H1 (cell line): ENCODE results near the gene PHLDB3. TPM values are rescaled to one million over a fixed set of nuclear protein-coding genes. Genes with fewer than 3 reads are reported as not detected.

Experiments used
- CTCF ChIA-PET: fragments of 300-600 bp; sonication (Branson Sonifier 250); formaldehyde crosslinking; loops from one replicate; lab custom pipeline; 2021; ENCODE audit not compliant: partially characterized antibody; lab: Charles Lee
- POLR2A ChIA-PET: fragments of 300-600 bp; sonication (Branson Sonifier 250); formaldehyde crosslinking; loops from one replicate; lab custom pipeline; 2021; ENCODE audit warnings: inconsistent platforms; ENCODE audit not compliant: partially characterized antibody; lab: Charles Lee
- DNase-seq, 2 experiments: peaks; one replicate each; pipeline versions ENCODE4 v3.0.0 to v3.0.0-alpha.2; 2010 to 2022; ENCODE audit warnings: low spot score in 2 of 2, low read depth in 1 of 2, mixed read lengths in 1 of 2
- FAIRE-seq: peaks from 2 replicates; lab custom pipeline; 2011; peaks lifted over from hg19 to GRCh38; lab: Jason Lieb, UNC
- H2AFZ ChIP-seq: 2 replicates; pipeline ENCODE4 v1.8.1; 2012; ENCODE audit warnings: low read length, inconsistent platforms
- H2AK5ac ChIP-seq: 2 replicates; pipeline ENCODE4 v1.6.1; 2013; ENCODE audit warnings: low read depth, low read length
- H2BK120ac ChIP-seq: replicated peaks from 2 replicates; pipeline ENCODE3; 2013; ENCODE audit warnings: low read depth, low read length, inconsistent platforms
- H2BK12ac ChIP-seq: 2 replicates; pipeline ENCODE4 v1.6.1; 2013; ENCODE audit warnings: low read depth, low read length
- H2BK15ac ChIP-seq: 2 replicates; pipeline ENCODE4 v1.6.1; 2013; ENCODE audit warnings: low read length
- H2BK20ac ChIP-seq: 2 replicates; pipeline ENCODE4 v1.6.1; 2013; ENCODE audit warnings: low read length
- H2BK5ac ChIP-seq: 2 replicates; pipeline ENCODE4 v1.6.1; 2013; ENCODE audit warnings: low read depth, low read length
- H3K14ac ChIP-seq: 2 replicates; pipeline ENCODE4 v1.6.1; 2013; ENCODE audit warnings: inconsistent platforms; ENCODE audit not compliant: insufficient read length
- H3K18ac ChIP-seq: 2 replicates; pipeline ENCODE4 v1.6.1; 2013; ENCODE audit warnings: low read length; ENCODE audit errors: extremely low read depth
- H3K23ac ChIP-seq: 2 replicates; pipeline ENCODE4 v1.6.1; 2013; ENCODE audit warnings: inconsistent platforms; ENCODE audit not compliant: insufficient read length
- H3K23me2 ChIP-seq: 2 replicates; pipeline ENCODE4 v1.6.1; 2013; ENCODE audit warnings: low read depth, low read length
- H3K27ac ChIP-seq: 2 replicates; pipeline ENCODE4 v1.6.1; 2011; ENCODE audit warnings: low read depth, low read length, inconsistent platforms
- H3K27me3 ChIP-seq, 4 experiments: replicated peaks in 1 of 4; 1 replicate in 1 of 4; 2 replicates in 3 of 4; pipeline versions ENCODE4 v1.6.1 to v1.8.1; 2011 to 2013; ENCODE audit warnings: low read length in 3 of 4, mild to moderate bottlenecking in 3 of 4, inconsistent platforms in 2 of 4, mixed read lengths in 2 of 4, moderate library complexity in 1 of 4; ENCODE audit not compliant: control insufficient read depth in 3 of 4, insufficient read depth in 3 of 4; ENCODE audit errors: extremely low read depth in 1 of 4
- H3K36me3 ChIP-seq, 4 experiments: 2 replicates each; pipeline versions ENCODE4 v1.6.1 to v1.8.1; 2011 to 2013; ENCODE audit warnings: mild to moderate bottlenecking in 4 of 4, low read length in 3 of 4, moderate library complexity in 2 of 4, control low read depth in 1 of 4, inconsistent platforms in 1 of 4; ENCODE audit not compliant: insufficient read depth in 4 of 4, control insufficient read depth in 2 of 4
- H3K4ac ChIP-seq: replicated peaks from 2 replicates; pipeline ENCODE3; 2013; ENCODE audit warnings: low read length, low read depth, mixed read lengths, inconsistent platforms; ENCODE audit not compliant: insufficient read length
- H3K4me1 ChIP-seq, 4 experiments: replicated peaks in 1 of 4; 1 replicate in 1 of 4; 2 replicates in 3 of 4; pipeline versions ENCODE4 v1.6.1 to v1.8.1; 2011 to 2013; ENCODE audit warnings: low read length in 3 of 4, inconsistent platforms in 2 of 4, mixed read lengths in 1 of 4; ENCODE audit not compliant: insufficient read depth in 4 of 4, control insufficient read depth in 3 of 4
- H3K4me2 ChIP-seq, 2 experiments: 2 replicates each; pipeline versions ENCODE4 v1.6.1 to v1.8.1; 2011 to 2013; ENCODE audit warnings: low read depth in 2 of 2, low read length in 2 of 2, control low read depth in 1 of 2, inconsistent platforms in 1 of 2, mild to moderate bottlenecking in 1 of 2; ENCODE audit not compliant: insufficient read depth in 1 of 2
- H3K4me3 ChIP-seq, 4 experiments: fragments of 200-600, 300-600 bp in 1 of 4; sonication (generic), shearing (Covaris generic), sonication (Bioruptor Twin) in 1 of 4; 2 replicates each; pipeline versions ENCODE4 v1.5.1 to v1.8.1; 2011 to 2016; ENCODE audit warnings: low read length in 4 of 4, low read depth in 3 of 4, control low read depth in 2 of 4, inconsistent platforms in 2 of 4, mild to moderate bottlenecking in 2 of 4, mixed read lengths in 1 of 4, moderate library complexity in 1 of 4; ENCODE audit not compliant: insufficient read depth in 2 of 4; ENCODE audit errors: extremely low read depth in 1 of 4
- H3K56ac ChIP-seq: replicated peaks from 2 replicates; pipeline ENCODE3; 2013; ENCODE audit warnings: low read depth, mild to moderate bottlenecking, mixed read lengths, low read length, inconsistent platforms; ENCODE audit not compliant: insufficient read length
- H3K79me1 ChIP-seq: 2 replicates; pipeline ENCODE4 v1.6.1; 2013; ENCODE audit warnings: low read depth, low read length, control low read depth
- H3K79me2 ChIP-seq, 2 experiments: 2 replicates each; pipeline versions ENCODE4 v1.6.1 to v1.8.1; 2012 to 2013; ENCODE audit warnings: low read length in 2 of 2, mild to moderate bottlenecking in 2 of 2, inconsistent platforms in 1 of 2; ENCODE audit not compliant: insufficient read depth in 2 of 2, control insufficient read depth in 1 of 2
- H3K9ac ChIP-seq, 4 experiments: replicated peaks in 1 of 4; 1 replicate in 1 of 4; 2 replicates in 3 of 4; pipeline versions ENCODE4 v1.6.1 to v1.8.1; 2011 to 2013; ENCODE audit warnings: low read depth in 3 of 4, low read length in 3 of 4, control low read depth in 2 of 4, mild to moderate bottlenecking in 2 of 4, moderate library complexity in 2 of 4, inconsistent platforms in 1 of 4; ENCODE audit errors: extremely low read depth in 1 of 4
- H3K9me3 ChIP-seq, 2 experiments: 2 replicates each; pipeline versions ENCODE4 v1.6.1 to v1.8.1; 2012 to 2013; ENCODE audit warnings: mild to moderate bottlenecking in 2 of 2, moderate library complexity in 2 of 2, control low read depth in 1 of 2, inconsistent platforms in 1 of 2, low read depth in 1 of 2, low read length in 1 of 2, mixed read lengths in 1 of 2; ENCODE audit not compliant: insufficient read depth in 2 of 2
- H4K20me1 ChIP-seq, 2 experiments: replicated peaks in 1 of 2; 2 replicates each; pipeline versions ENCODE3 to v1.8.1; 2011 to 2013; ENCODE audit warnings: inconsistent platforms in 2 of 2, low read length in 2 of 2, mild to moderate bottlenecking in 1 of 2; ENCODE audit not compliant: insufficient read depth in 2 of 2, control insufficient read depth in 1 of 2
- H4K5ac ChIP-seq: 2 replicates; pipeline ENCODE4 v1.6.1; 2013; ENCODE audit warnings: low read length, low read depth, mixed read lengths, inconsistent platforms; ENCODE audit not compliant: insufficient read length
- H4K8ac ChIP-seq: 2 replicates; pipeline ENCODE4 v1.8.0; 2013; ENCODE audit warnings: mild to moderate bottlenecking, moderate library complexity, low read length, inconsistent platforms; ENCODE audit not compliant: insufficient read depth; ENCODE audit errors: extremely low read depth
- H4K91ac ChIP-seq: replicated peaks from 2 replicates; pipeline ENCODE3; 2013; ENCODE audit warnings: low read length, mixed read lengths, inconsistent platforms; ENCODE audit not compliant: insufficient read length
- WGBS, 2 experiments: shearing (Covaris generic) in 1 of 2; methylation state at CpG; one replicate each; pipeline versions ENCODE4 v1.1.6 to v1.1.7; 2013 to 2015; ENCODE audit warnings: low lambda C conversion rate in 2 of 2, mixed read lengths in 2 of 2, inconsistent platforms in 1 of 2, low coverage in 1 of 2, missing lambda C conversion rate in 1 of 2; ENCODE audit not compliant: insufficient replicate concordance in 2 of 2, insufficient coverage in 1 of 2, insufficient read length in 1 of 2; ENCODE audit errors: extremely low coverage in 1 of 2, missing lambda C conversion rate in 1 of 2; 5-methylcytosine and 5-hydroxymethylcytosine counted together
- polyA plus RNA-seq, 7 experiments: library from polyadenylated mRNA; depleted of rRNA in 3 of 7; stranded (reverse) in 5 of 7; unstranded in 2 of 7; fragments of >200 nt in 5 of 7; fragments of 200-250 nt in 2 of 7; gene quantifications; 1 replicate in 5 of 7; 2 replicates in 1 of 7; 4 replicates in 1 of 7; pipeline versions ENCODE4 v1.2.1 to v1.2.3, GENCODE V29; 2011 to 2013; ENCODE audit warnings: missing spikeins in 2 of 7, mixed read lengths in 2 of 7
- total RNA-seq: library from RNA; stranded (reverse); fragmentation: NEBNext Ultra II Directional; extraction: Animal tissue kit (Norgen Biotek cat#: 25700); gene quantifications from 2 replicates; pipeline ENCODE4 v1.2.1, GENCODE V29; 2021

Gene PHLDB3
- total and polyA plus RNA-seq, 2 of the 8 experiments (the other 6 are each of a cell fraction or from before 2014, with no cell fraction given), result 4.0 to 8.5 TPM

DNA sequence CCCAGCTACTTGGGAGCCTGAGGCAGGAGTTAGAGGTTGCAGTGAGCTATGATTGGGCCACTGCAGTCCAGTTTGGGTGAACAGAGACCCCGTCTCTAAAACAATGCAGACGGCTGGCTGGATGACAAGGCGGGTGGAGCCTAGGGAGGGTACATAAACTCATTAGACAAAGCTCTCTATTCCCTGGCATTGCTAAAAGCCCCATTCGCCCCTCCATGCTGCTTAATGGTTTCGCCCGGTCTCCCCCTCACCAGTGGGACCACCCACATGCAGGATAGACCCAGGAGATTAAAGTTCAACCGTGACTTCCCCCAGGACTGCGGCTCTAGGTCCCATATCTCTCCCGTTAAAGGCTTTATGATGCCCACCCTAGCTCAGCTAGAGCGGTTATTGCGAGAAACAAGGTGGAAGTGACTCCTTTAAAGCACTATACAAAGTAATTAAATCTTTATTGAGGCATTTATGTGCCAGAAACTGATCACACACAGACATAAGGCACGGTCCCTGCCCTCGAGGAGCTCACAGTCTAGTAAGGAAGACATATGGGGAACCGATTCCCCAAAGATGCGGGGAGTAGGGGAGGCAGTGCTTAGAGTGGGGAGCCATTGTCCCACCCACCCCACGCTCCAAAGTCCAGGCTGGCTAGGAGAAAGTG, 44.1 kb downstream of the PHLDB3 start:
- H3K23me2 ChIP-seq, result peaks cover 13% of the 10 kb centered on the region
- 88% methylated on average over 16 of the region's 16 CpGs; no CpG with 5 or more reads in 1 of the 2 experiments for WGBS, 2 experiments
- no peak overlapping the region for H2BK12ac ChIP-seq
- POLR2A ChIA-PET, result interaction anchor here (0.7 to 1.1 kb wide), 3 partner anchors 14 to 42 kb away, joined by 3 to 7 read pairs (median 3); no protein-coding TSS in a partner anchor
- no peaks in the 10 kb centered on the region for H4K20me1 ChIP-seq
- no peak overlapping the region for H4K5ac ChIP-seq
- no peak overlapping the region for H3K18ac ChIP-seq
- H3K27ac ChIP-seq, result no peak overlapping the region
- H3K23ac ChIP-seq, result no peak overlapping the region
- H4K91ac ChIP-seq, result no peak overlapping the region
- no peak overlapping the region for H2AK5ac ChIP-seq
- CTCF ChIA-PET, result interaction anchor here (0.6 to 4.0 kb wide), 12 partner anchors 13 to 1139 kb away, joined by 3 to 24 read pairs (median 4); partner anchors contain the start of gene PHLDB3
- H3K56ac ChIP-seq, result no peak overlapping the region
- no peak overlapping the region for H2BK120ac ChIP-seq
- H3K4me1 ChIP-seq, result peaks cover 0 to 8% (median 3%) of the 10 kb centered on the region in 4 experiments; a peak in 4 of 7 replicates
- no peak overlapping the region for H4K8ac ChIP-seq
- no peaks in the 10 kb centered on the region for H3K9me3 ChIP-seq
- H3K4me3 ChIP-seq, result no peak overlapping the region
- H2BK20ac ChIP-seq, result no peak overlapping the region
- H3K36me3 ChIP-seq, result no peaks in the 10 kb centered on the region
- H3K4me2 ChIP-seq, result no peak overlapping the region
- H3K9ac ChIP-seq, result no peak overlapping the region
- FAIRE-seq (no peak), DNase-seq (no peak)
- H2BK15ac ChIP-seq, result no peak overlapping the region
- no peak overlapping the region for H2AFZ ChIP-seq
- no peak overlapping the region for H3K4ac ChIP-seq
- H3K79me2 ChIP-seq, result no peaks in the 10 kb centered on the region
- H3K14ac ChIP-seq, result no peak overlapping the region
- no peaks in the 10 kb centered on the region for H3K79me1 ChIP-seq
- H3K27me3 ChIP-seq, result peaks cover 0 to 19% (median 10%) of the 10 kb centered on the region in 4 experiments; a peak in 5 of 7 replicates
- H2BK5ac ChIP-seq, result no peak overlapping the region
